Suprapubic skin (tissue), 4 donors: ENCODE results near the gene ADD3. TPM values are rescaled to one million over a fixed set of nuclear protein-coding genes. Genes with fewer than 3 reads are reported as not detected.

Experiments used
- DNase-seq, 2 donors: peaks; one replicate each; pipeline ENCODE4 v3.0.0-alpha.2; 2019; ENCODE audit warnings: low spot score in 2 of 2
- H3K27ac ChIP-seq: fragments of 200-600 bp; sonication (generic); one replicate; pipeline ENCODE4 v1.5.1; 2019
- H3K27me3 ChIP-seq: fragments of 200-600 bp; sonication (generic); one replicate; pipeline ENCODE4 v1.5.1; 2019
- H3K36me3 ChIP-seq: fragments of 200-600 bp; sonication (generic); one replicate; pipeline ENCODE4 v1.5.1; 2019
- H3K4me1 ChIP-seq: fragments of 200-600 bp; sonication (generic); one replicate; pipeline ENCODE4 v1.5.1; 2019
- H3K4me3 ChIP-seq: fragments of 200-600 bp; sonication (generic); one replicate; pipeline ENCODE4 v1.5.1; 2019; ENCODE audit warnings: mild to moderate bottlenecking
- H3K9me3 ChIP-seq: fragments of 200-600 bp; sonication (generic); one replicate; pipeline ENCODE4 v1.5.1; 2019
- EP300 ChIP-seq: sonication (generic); formaldehyde crosslinking; IDR thresholded peaks from one replicate; pipeline ENCODE4 v1.6.1; 2017; ENCODE audit warnings: antibody characterized with exemption
- POLR2A ChIP-seq, 2 donors: fragments of 450-650 bp; IDR thresholded peaks; one replicate each; pipeline ENCODE4 v1.6.1; 2017; ENCODE audit warnings: antibody characterized with exemption in 2 of 2, mild to moderate bottlenecking in 2 of 2, moderate library complexity in 2 of 2
- POLR2AphosphoS5 ChIP-seq, 3 donors: sonication (generic); formaldehyde crosslinking; IDR thresholded peaks; one replicate each; pipeline ENCODE4 v1.6.1; 2017; ENCODE audit warnings: antibody characterized with exemption in 3 of 3
- WGBS: methylation state at CpG from one replicate; pipeline ENCODE4 v1.1.5; 2018; 5-methylcytosine and 5-hydroxymethylcytosine counted together
- total RNA-seq, 4 donors: library from RNA; depleted of rRNA; stranded (reverse); fragments of >200 nt; gene quantifications; one replicate each; pipeline ENCODE4 v1.1.0, GENCODE V29; 2016
- TF ChIP-seq, protein P1 (sequence below), 2 donors: fragments of 200-600 bp in 1 of 2; fragments of 450-650 bp in 1 of 2; sonication (generic) in 1 of 2; IDR thresholded peaks; one replicate each; pipeline ENCODE4 v1.5.1; 2016 to 2019; ENCODE audit warnings: antibody characterized with exemption in 2 of 2, mild to moderate bottlenecking in 1 of 2, moderate library complexity in 1 of 2

Gene ADD3
- total RNA-seq, 4 donors from 2014 or later, result 72.6 to 335 (median 279) TPM

DNA sequence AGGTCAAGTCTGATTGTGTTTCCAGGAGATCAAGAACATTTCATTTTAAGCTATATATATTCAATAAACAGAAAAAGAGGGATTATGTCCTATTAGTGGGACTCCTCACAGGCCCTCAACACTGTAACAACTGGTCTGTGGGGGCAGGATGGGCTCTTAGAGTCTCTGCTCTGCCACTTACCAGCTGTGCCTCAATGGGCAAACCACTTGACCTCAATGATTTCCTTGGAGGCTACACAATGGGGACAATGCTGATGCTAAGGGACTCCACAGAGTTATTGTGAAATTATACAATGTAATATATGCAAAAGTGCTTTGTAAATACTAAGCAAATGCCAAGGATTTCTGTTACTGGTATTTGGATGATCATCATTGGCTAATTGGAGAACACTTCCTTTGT lies 166.4 kb downstream of the ADD3 start:
- no peaks in the 10 kb centered on the region for H3K9me3 ChIP-seq
- H3K4me3 ChIP-seq, result no peak overlapping the region
- TF ChIP-seq, protein P1, sequence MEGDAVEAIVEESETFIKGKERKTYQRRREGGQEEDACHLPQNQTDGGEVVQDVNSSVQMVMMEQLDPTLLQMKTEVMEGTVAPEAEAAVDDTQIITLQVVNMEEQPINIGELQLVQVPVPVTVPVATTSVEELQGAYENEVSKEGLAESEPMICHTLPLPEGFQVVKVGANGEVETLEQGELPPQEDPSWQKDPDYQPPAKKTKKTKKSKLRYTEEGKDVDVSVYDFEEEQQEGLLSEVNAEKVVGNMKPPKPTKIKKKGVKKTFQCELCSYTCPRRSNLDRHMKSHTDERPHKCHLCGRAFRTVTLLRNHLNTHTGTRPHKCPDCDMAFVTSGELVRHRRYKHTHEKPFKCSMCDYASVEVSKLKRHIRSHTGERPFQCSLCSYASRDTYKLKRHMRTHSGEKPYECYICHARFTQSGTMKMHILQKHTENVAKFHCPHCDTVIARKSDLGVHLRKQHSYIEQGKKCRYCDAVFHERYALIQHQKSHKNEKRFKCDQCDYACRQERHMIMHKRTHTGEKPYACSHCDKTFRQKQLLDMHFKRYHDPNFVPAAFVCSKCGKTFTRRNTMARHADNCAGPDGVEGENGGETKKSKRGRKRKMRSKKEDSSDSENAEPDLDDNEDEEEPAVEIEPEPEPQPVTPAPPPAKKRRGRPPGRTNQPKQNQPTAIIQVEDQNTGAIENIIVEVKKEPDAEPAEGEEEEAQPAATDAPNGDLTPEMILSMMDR (IDR thresholded peaks at IDR 0.05), result no peak
- TF ChIP-seq POLR2AphosphoS5 (IDR thresholded peaks at IDR 0.05), result no peak
- TF ChIP-seq POLR2A (IDR thresholded peaks at IDR 0.05), result no peak
- no peak for TF ChIP-seq EP300
- peaks cover 21% of the 10 kb centered on the region for H3K27me3 ChIP-seq
- no peaks in the 10 kb centered on the region for H3K36me3 ChIP-seq
- peaks cover 9% of the 10 kb centered on the region for H3K4me1 ChIP-seq
- no peak overlapping the region for H3K27ac ChIP-seq
- no peak for DNase-seq

DNA sequence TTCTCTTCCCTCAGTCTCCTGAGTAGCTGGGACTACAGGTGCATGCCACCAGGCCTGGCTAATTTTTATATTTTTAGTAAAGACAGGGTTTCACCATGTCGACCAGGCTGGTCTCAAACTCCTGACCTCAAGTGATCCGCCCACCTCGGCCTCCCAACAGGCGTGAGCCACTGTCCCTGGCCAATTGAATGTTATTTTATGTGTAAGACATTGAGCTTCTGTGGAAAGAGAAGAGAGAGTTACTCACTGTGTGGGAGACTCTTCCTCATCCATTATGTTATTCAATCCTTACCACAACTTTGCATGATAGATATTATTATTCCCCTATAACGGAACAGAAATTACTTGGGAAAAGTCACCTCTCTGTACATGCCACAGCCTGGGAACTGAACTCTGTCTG lies 167.0 kb downstream of the ADD3 start:
- no peak for DNase-seq
- 90% methylated on average over 5 of the region's 5 CpGs for WGBS
- TF ChIP-seq POLR2A (IDR thresholded peaks at IDR 0.05) (no peak), POLR2AphosphoS5 (IDR thresholded peaks at IDR 0.05) (no peak)
- TF ChIP-seq, protein P1 (IDR thresholded peaks at IDR 0.05), result no peak
- peaks cover 15% of the 10 kb centered on the region for H3K27me3 ChIP-seq
- peaks cover 9% of the 10 kb centered on the region for H3K4me1 ChIP-seq
- no peaks in the 10 kb centered on the region for H3K36me3 ChIP-seq
- no peak overlapping the region for H3K27ac ChIP-seq
- no peaks in the 10 kb centered on the region for H3K9me3 ChIP-seq
- no peak overlapping the region for H3K4me3 ChIP-seq

DNA sequence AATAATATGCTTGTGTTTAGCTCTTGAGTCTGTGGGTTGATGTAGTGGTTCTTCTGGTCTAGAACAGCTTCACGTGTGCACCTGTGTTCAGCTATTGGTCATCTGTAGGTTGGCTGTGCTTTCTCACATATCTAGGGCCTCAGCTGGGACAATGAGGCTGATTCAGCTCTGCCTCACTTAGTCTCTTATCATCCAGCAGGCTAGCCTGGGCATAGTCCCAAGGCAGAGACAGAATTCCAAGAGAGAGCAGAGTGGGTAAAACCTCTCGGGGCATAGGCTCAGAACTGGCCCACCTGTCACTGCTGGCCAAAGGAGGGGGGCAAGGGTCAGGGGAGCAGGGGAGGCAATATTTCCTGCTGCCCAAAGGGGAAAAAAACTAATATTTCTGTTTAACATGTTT lies 167.6 kb downstream of the ADD3 start:
- WGBS, result 94% methylated on average over 2 of the region's 2 CpGs
- no peaks in the 10 kb centered on the region for H3K36me3 ChIP-seq
- DNase-seq, result no peak
- no peak overlapping the region for H3K4me3 ChIP-seq
- H3K27ac ChIP-seq, result no peak overlapping the region
- no peak for TF ChIP-seq POLR2A (IDR thresholded peaks at IDR 0.05)
- TF ChIP-seq, protein P1 (IDR thresholded peaks at IDR 0.05), result no peak
- H3K27me3 ChIP-seq, result peaks cover 11% of the 10 kb centered on the region
- no peaks in the 10 kb centered on the region for H3K9me3 ChIP-seq
- peaks cover 4% of the 10 kb centered on the region for H3K4me1 ChIP-seq

DNA sequence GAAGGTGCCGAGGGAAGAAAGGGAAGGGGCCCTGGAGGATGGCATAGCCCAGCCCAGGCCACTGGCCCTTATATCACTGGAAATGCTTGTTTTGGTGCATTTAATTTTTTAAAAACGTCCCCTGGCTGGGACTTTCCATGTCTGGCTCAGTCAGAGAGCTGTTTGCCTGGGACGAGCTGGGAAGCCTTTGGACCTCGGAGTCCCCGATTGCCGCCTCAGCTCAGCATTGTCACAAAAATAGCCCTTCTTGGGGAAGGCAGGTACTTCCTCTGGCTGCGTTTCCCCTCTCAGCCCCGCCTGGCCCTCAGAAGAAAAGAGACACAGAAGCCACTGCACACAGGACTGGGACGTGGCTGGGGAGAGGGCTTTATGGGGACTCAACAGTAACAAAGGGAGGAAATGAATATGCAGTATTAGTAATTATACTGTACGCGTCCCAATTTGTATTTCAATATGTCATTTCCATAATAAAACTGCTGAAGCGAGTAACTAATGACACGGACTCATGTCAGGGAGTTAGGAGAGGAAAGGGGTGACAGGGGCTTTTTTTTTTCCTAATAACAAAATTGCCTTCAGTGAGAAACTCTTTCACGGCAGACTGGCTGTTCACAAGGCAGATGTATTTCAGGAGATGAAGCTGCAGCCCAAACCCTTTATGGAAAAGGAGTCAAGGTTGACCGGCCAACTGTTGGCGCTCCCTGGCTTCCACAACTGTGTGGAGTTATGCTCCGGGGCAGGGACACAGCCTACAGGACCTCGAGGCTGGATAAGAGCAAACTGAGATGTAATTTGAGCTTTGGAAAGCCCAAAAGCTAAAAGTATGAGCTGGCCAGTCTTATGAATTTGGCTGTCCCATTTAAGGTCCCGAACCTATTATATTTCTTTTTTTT lies 168.6 kb downstream of the ADD3 start:
- H3K36me3 ChIP-seq, result no peaks in the 10 kb centered on the region
- no peaks in the 10 kb centered on the region for H3K4me1 ChIP-seq
- no peak for DNase-seq
- TF ChIP-seq, protein P1 (IDR thresholded peaks at IDR 0.05), result no peak
- TF ChIP-seq POLR2AphosphoS5 (IDR thresholded peaks at IDR 0.05), result no peak
- no peak for TF ChIP-seq EP300
- TF ChIP-seq POLR2A (IDR thresholded peaks at IDR 0.05), result no peak
- H3K27me3 ChIP-seq, result peaks cover 4% of the 10 kb centered on the region
- no peak overlapping the region for H3K4me3 ChIP-seq
- no peaks in the 10 kb centered on the region for H3K9me3 ChIP-seq
- no peak overlapping the region for H3K27ac ChIP-seq
- WGBS, result 43% methylated on average over 19 of the region's 19 CpGs

DNA sequence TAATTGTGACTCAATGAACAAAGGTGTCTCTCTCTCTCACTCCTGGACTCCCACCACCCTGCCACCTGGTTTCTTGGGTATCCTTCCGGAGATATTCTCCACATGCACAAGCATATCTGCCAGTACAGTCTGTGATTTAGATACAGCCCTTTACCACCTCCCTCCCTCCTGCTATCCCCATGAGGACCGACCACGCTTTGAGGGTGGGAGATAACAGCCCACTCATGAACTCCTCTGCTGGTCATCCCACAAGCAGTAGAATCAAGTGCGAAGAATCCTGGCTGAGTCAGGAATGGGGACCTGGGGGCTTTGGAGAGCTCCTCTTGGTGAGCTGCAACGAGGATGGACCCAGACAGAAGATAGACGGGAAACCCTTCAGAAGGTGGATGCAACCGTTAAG lies 171.4 kb downstream of the ADD3 start:
- no peaks in the 10 kb centered on the region for H3K36me3 ChIP-seq
- H3K27ac ChIP-seq, result no peak overlapping the region
- DNase-seq, result no peak
- no peaks in the 10 kb centered on the region for H3K27me3 ChIP-seq
- TF ChIP-seq POLR2AphosphoS5 (IDR thresholded peaks at IDR 0.05), result no peak
- TF ChIP-seq POLR2A (IDR thresholded peaks at IDR 0.05), result no peak
- TF ChIP-seq EP300, result no peak
- TF ChIP-seq, protein P1 (IDR thresholded peaks at IDR 0.05), result no peak
- no peaks in the 10 kb centered on the region for H3K4me1 ChIP-seq
- 89% methylated on average over 7 of the region's 7 CpGs for WGBS
- H3K9me3 ChIP-seq, result no peaks in the 10 kb centered on the region
- no peak overlapping the region for H3K4me3 ChIP-seq
